BLaER1 (cell line): ENCODE measurements around the gene EEF1AKMT1.

ENCODE experiments used
- H3K27ac ChIP-seq: shearing (Covaris generic); formaldehyde crosslinking; 2 replicates; pipeline ENCODE4 v1.8.1; 2022
- H3K27me3 ChIP-seq: shearing (Covaris generic); formaldehyde crosslinking; 2 replicates; pipeline ENCODE4 v1.8.1; 2022
- H3K36me3 ChIP-seq: shearing (Covaris generic); formaldehyde crosslinking; 2 replicates; pipeline ENCODE4 v1.8.1; 2022
- H3K4me1 ChIP-seq: shearing (Covaris generic); formaldehyde crosslinking; 2 replicates; pipeline ENCODE4 v1.8.1; 2022
- H3K4me2 ChIP-seq: shearing (Covaris generic); formaldehyde crosslinking; 2 replicates; pipeline ENCODE4 v1.8.1; 2022
- H3K4me3 ChIP-seq: shearing (Covaris generic); formaldehyde crosslinking; 2 replicates; pipeline ENCODE4 v1.8.1; 2022
- H3K9ac ChIP-seq: shearing (Covaris generic); formaldehyde crosslinking; 2 replicates; pipeline ENCODE4 v1.8.1; 2022
- H3K9me3 ChIP-seq: shearing (Covaris generic); formaldehyde crosslinking; 2 replicates; pipeline ENCODE4 v1.8.1; 2022
- H4K20me1 ChIP-seq: shearing (Covaris generic); formaldehyde crosslinking; 2 replicates; pipeline ENCODE4 v1.8.1; 2022
- Cebpa-rat ChIP-seq: shearing (Covaris generic); IDR thresholded peaks from 2 replicates; pipeline ENCODE4 v1.8.1; 2022

Gene EEF1AKMT1

DNA sequence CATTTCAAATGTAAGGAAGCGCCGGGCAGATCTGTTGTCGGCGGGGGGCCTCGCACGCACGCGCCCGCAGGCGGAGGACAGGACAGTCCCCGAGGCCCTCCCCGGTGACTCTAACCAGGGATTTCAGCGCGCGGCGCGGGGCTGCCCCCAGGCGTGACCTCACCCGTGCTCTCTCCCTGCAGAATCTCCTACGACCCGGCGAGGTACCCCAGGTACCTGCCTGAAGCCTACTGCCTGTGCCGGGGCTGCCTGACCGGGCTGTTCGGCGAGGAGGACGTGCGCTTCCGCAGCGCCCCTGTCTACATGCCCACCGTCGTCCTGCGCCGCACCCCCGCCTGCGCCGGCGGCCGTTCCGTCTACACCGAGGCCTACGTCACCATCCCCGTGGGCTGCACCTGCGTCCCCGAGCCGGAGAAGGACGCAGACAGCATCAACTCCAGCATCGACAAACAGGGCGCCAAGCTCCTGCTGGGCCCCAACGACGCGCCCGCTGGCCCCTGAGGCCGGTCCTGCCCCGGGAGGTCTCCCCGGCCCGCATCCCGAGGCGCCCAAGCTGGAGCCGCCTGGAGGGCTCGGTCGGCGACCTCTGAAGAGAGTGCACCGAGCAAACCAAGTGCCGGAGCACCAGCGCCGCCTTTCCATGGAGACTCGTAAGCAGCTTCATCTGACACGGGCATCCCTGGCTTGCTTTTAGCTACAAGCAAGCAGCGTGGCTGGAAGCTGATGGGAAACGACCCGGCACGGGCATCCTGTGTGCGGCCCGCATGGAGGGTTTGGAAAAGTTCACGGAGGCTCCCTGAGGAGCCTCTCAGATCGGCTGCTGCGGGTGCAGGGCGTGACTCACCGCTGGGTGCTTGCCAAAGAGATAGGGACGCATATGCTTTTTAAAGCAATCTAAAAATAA, 52.1 kb downstream of the EEF1AKMT1 start:
- H3K4me3 ChIP-seq: no peak overlapping the region
- no peaks in the 10 kb centered on the region for H3K27me3 ChIP-seq
- H4K20me1 ChIP-seq: no peaks in the 10 kb centered on the region
- H3K27ac ChIP-seq: no peak overlapping the region
- H3K36me3 ChIP-seq: no peaks in the 10 kb centered on the region
- H3K9me3 ChIP-seq: no peaks in the 10 kb centered on the region
- 0 out of 2 replicates have a peak overlapping the region, but pooled peaks have one; percentile 12 for H3K4me2 ChIP-seq
- H3K4me1 ChIP-seq: 0 out of 2 replicates have a peak, but pooled peaks cover 6% of the 10 kb centered on the region
- TF ChIP-seq Cebpa-rat: no peak
- H3K9ac ChIP-seq: no peak overlapping the region

DNA sequence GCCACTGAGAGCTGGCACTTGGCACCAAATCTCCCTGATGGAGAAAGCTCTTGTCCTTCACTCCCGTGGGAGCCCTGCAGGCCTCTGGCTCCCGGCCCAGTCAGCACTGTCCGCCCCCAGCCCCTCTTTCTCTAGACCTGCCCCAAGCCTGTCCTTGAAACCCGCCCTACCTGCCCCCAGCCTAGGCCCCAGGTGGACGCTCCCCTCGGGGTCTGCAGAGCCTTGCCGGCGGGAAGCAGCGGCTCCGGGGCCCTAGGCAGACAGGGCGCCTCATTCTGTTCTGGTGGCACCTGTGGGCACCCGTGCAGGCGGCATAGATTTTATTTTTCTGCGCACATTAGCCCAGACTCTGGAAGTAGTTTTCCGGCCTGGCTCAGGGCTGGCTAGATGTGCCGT, 52.7 kb downstream of the EEF1AKMT1 start:
- Histone ChIP-seq H3K36me3 (no peaks in the 10 kb centered on the region), H3K27me3 (no peaks in the 10 kb centered on the region), H3K4me3 (no peak overlapping the region), H3K4me1 (0 out of 2 replicates have a peak, but pooled peaks cover 6% of the 10 kb centered on the region), H3K9me3 (no peaks in the 10 kb centered on the region), H3K9ac (no peak overlapping the region), H3K4me2 (no peak overlapping the region), H4K20me1 (no peaks in the 10 kb centered on the region), H3K27ac (no peak overlapping the region)
- no peak for TF ChIP-seq Cebpa-rat

DNA sequence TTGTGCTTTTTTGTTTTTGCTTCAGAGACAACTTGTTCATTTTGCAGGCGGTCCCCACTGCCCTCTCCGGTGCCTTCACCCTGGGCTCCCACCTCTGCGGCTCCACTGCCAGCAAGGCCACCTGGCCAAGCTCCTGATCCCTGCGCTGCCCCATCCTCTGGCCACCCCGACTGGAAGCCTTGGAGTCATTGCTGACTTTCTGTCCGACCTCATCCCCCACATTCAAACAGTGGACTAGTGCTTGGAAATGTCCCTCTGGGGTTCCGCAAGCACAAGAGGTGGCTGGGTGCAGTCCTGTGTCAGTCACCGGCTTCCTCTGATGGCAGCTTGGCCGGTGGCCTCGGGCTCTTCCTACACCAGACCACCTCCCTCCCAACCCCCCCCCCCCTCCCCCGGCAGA, 53.3 kb downstream of the EEF1AKMT1 start:
- Histone ChIP-seq H3K36me3 (no peaks in the 10 kb centered on the region), H3K9me3 (no peaks in the 10 kb centered on the region), H4K20me1 (no peaks in the 10 kb centered on the region), H3K9ac (no peak overlapping the region), H3K27me3 (no peaks in the 10 kb centered on the region), H3K4me2 (no peak overlapping the region), H3K4me1 (0 out of 2 replicates have a peak, but pooled peaks cover 6% of the 10 kb centered on the region), H3K4me3 (no peak overlapping the region), H3K27ac (no peak overlapping the region)
- no peak for TF ChIP-seq Cebpa-rat

DNA sequence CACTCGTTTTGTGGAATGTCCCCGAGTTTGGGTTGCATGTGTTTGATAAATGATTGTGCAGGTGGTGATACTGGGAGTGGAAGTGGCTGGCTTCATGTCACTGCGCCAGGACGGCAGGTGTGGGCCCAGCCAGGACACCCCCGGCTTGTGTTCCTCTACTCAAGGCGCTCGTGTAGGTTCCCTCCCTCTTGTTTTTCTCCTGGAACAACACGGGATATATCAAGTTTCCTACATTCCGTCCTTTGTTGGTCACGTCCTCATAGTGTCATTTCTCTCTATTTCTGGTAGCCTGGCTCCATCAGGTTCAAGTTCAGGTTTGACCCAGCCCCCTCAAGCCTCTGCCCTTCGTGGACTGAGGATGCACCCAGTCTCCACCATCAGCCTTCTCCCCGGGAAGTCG, 54.0 kb downstream of the EEF1AKMT1 start:
- H3K36me3 ChIP-seq: no peaks in the 10 kb centered on the region
- no peaks in the 10 kb centered on the region for H4K20me1 ChIP-seq
- H3K4me1 ChIP-seq: 0 out of 2 replicates have a peak, but pooled peaks cover 6% of the 10 kb centered on the region
- H3K9me3 ChIP-seq: no peaks in the 10 kb centered on the region
- no peak overlapping the region for H3K4me2 ChIP-seq
- no peaks in the 10 kb centered on the region for H3K27me3 ChIP-seq
- no peak overlapping the region for H3K9ac ChIP-seq
- H3K4me3 ChIP-seq: no peak overlapping the region
- no peak for TF ChIP-seq Cebpa-rat
- H3K27ac ChIP-seq: no peak overlapping the region

DNA sequence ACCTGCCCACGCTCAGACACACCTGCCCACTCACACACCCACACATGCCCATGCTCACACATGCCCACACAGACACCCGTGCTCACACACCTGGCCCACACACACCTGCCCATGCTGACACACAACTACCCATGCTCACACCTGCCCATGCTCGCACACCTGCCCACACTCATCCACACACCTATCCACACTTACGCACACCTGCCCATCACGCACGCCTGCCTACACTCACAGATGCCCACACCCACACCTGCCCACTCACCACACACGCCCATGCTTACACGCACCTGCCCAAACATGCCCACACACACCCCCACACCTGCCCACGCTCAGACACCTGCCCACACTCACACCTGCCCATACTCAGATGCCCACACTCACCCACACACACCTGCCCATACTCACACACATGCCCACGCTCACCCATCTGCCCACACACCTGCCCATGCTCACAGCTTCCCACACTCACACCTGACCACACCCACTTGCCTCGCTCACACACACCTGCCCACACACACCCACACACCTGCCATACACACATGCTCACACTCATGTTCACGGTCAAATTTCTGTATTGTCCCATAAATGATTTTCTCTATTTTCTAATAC, 54.7 kb downstream of the EEF1AKMT1 start:
- Histone ChIP-seq H4K20me1 (no peaks in the 10 kb centered on the region), H3K9ac (no peak overlapping the region), H3K36me3 (no peaks in the 10 kb centered on the region), H3K4me3 (no peak overlapping the region), H3K27ac (no peak overlapping the region), H3K4me1 (0 out of 2 replicates have a peak, but pooled peaks cover 6% of the 10 kb centered on the region), H3K4me2 (no peak overlapping the region), H3K27me3 (no peaks in the 10 kb centered on the region), H3K9me3 (no peaks in the 10 kb centered on the region)
- TF ChIP-seq Cebpa-rat: no peak

DNA sequence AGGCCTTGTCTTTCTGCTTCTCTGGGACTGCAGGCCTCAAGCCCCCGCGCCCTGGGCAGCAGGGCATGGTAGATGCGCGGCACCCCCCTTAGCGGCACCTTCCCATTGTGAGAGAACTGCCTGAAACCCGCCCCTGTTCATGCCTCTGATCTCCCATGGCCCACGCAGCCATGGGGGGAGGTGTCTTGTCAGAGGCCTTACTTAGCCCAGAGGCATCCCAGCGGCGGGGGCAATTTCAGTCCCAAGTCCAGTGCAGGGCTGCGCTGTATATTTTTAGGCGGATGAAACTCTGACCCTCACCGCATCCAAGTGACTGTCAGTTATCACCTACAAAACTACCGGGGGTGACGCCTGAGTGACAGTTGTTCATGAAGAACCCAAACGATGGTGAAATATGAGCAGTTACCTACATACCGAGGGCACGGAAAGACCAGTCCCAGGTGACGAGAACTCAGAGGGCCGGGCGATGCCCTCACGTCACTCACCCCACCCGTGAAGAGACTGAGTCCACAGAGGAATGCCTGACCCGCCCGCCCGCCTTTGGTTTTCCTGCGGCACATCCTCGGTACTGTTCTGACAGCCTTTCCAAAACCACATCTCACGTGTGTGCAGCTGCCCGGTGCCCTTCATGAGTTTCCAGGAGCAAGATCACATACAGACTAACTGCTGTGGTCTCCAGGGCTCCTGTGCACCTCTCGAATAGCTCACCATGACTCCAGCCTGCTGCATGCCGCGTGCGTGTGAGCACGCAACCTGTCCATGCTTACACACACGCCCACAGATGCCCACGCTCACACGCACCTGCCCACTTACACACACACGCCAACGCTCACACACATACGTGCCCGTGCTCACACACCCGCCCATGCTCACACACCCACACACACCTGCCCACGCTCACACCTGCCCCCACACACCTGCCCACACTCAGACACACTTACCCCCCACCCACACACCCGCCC, 55.9 kb downstream of the EEF1AKMT1 start:
- Histone ChIP-seq H3K4me3 (no peak overlapping the region), H3K9me3 (no peaks in the 10 kb centered on the region), H3K36me3 (no peaks in the 10 kb centered on the region), H4K20me1 (no peaks in the 10 kb centered on the region), H3K27ac (no peak overlapping the region), H3K27me3 (no peaks in the 10 kb centered on the region), H3K4me1 (0 out of 2 replicates have a peak, but pooled peaks cover 6% of the 10 kb centered on the region), H3K4me2 (no peak overlapping the region), H3K9ac (no peak overlapping the region)
- TF ChIP-seq Cebpa-rat: no peak

DNA sequence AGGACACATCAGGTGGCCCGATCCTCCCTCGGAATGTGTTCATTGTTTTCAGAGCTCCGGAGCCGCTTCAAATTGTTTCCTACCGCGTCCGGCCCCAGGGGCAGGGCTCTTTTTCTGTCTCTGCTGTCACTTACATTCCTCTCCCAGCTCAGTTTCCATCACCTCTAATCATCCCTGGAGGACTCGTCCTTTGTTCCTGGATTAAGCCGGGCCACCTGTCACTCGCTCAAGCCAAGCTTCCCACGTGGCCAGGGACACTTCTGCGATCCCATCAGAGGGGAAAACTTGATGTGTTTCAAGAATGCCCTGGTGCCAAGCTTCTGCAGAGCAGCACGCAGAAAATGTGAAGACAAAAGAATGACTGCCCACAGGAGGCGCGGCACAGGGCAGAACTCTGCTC, 56.8 kb downstream of the EEF1AKMT1 start:
- Histone ChIP-seq H3K9me3 (no peaks in the 10 kb centered on the region), H3K27me3 (no peaks in the 10 kb centered on the region), H3K4me1 (0 out of 2 replicates have a peak, but pooled peaks cover 3% of the 10 kb centered on the region), H4K20me1 (no peaks in the 10 kb centered on the region), H3K27ac (no peak overlapping the region), H3K4me2 (no peak overlapping the region), H3K4me3 (no peak overlapping the region), H3K9ac (no peak overlapping the region), H3K36me3 (no peaks in the 10 kb centered on the region)
- TF ChIP-seq Cebpa-rat: no peak

DNA sequence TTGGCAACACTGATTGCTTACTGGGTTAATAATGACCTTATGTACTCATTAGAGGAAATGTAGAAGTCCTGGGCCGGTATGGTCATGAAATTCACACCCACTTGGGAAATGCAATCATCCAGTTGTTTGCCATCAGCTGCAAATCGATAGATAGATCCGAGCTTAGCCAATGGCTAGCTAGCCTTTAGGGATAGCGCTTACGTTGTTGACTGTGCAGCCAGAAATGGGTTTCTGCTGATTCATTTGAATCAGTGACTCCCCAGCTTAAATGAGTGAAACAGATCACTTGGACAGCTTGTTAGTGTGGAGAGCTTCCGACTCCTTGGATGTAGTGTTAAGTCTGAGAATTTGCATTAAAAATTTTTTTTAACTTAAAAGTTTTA, 58.4 kb downstream of the EEF1AKMT1 start:
- Histone ChIP-seq H4K20me1 (no peaks in the 10 kb centered on the region), H3K4me3 (no peak overlapping the region), H3K36me3 (no peaks in the 10 kb centered on the region), H3K4me2 (no peak overlapping the region), H3K9ac (no peak overlapping the region), H3K27me3 (no peaks in the 10 kb centered on the region), H3K27ac (no peak overlapping the region), H3K9me3 (no peaks in the 10 kb centered on the region), H3K4me1 (no peaks in the 10 kb centered on the region)
- no peak for TF ChIP-seq Cebpa-rat

DNA sequence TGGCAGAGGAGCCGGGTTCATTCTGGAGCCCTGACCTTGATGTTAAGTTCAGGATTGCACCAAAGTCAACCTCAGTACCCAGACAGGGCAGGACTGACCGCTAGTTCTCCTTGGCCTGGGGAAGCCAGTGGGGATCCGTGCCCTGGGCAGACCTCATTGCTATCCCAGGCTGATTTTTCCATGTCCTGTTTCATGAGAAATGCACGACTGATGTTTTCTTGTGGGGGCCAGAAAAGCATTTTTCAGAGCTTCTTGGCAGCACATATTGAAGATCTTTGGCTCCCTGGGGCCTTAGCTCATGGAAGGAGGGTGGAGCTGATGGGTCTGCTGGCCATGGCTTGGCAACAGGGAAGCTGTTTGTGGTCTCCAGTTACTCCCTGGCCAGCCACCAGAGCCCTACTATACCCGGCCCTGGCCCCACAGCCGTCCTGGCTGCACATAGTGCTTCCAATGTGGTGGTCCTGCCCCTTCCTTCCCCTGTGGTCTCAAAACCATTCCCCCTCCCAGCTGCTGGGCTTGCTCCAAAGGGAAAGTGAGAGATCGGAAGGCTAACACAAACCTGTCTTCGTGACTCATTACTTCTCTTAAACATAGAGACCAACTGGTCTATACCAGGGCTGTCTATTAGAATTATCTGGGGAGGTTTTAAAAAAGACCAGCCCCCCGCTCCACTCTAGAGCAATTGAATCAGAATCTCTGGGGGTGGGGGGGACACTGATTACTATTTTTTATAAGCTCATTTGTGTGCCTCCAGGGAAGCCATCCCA, 59.0 kb downstream of the EEF1AKMT1 start:
- Histone ChIP-seq H3K9me3 (no peaks in the 10 kb centered on the region), H3K9ac (no peak overlapping the region), H3K36me3 (no peaks in the 10 kb centered on the region), H3K4me2 (no peak overlapping the region), H3K27ac (no peak overlapping the region), H3K4me3 (no peak overlapping the region), H4K20me1 (no peaks in the 10 kb centered on the region), H3K4me1 (no peaks in the 10 kb centered on the region), H3K27me3 (no peaks in the 10 kb centered on the region)
- no peak for TF ChIP-seq Cebpa-rat
